ENCODE results near the gene LSM14B. TPM values are rescaled to one million over a fixed set of nuclear protein-coding genes. Genes with fewer than 3 reads are reported as not detected.
A peak's percentile ranks its signal among the peaks of the same experiment; 100 is the strongest.

Gene LSM14B
- polyA plus RNA-seq, 1 experiment, result 26.2 TPM

GRCh38 chr20:62141397-62142251, 19.3 kb downstream of the LSM14B start:
- peak; percentile 50 for TF ChIP-seq CTCF (IDR thresholded peaks at IDR 0.05; ENCODE audit: low read depth, low read length)
- H3K4me3 ChIP-seq (ENCODE audit: low read depth, low read length), result peak overlapping the region; percentile 69
- CTCF ChIA-PET, result interaction anchor here (1.8 kb wide), 1 partner anchor 131 kb away, joined by 18 read pairs; no protein-coding TSS in a partner anchor
- no peaks in the 10 kb centered on the region for H3K27me3 ChIP-seq (ENCODE audit: control insufficient read depth, insufficient read depth, low read length)
- H3K9me3 ChIP-seq (ENCODE audit: control insufficient read depth, insufficient read depth, low read length), result no peaks in the 10 kb centered on the region
- POLR2A ChIA-PET, result interaction anchor here (1.4 to 1.9 kb wide), 2 partner anchors 20 to 131 kb away, joined by 4 to 8 read pairs; partner anchors contain the start of gene LSM14B
- no peak for DNase-seq (ENCODE audit: low read depth, low spot score)
- H3K27ac ChIP-seq (ENCODE audit: low read depth, low read length), result no peak overlapping the region

GRCh38 chr20:62142252-62143080, 20.2 kb downstream of the LSM14B start:
- no peaks in the 10 kb centered on the region; the same call in 1 of the 2 replicates for H3K9me3 ChIP-seq (ENCODE audit: control insufficient read depth, insufficient read depth, low read length)
- H3K27ac ChIP-seq (ENCODE audit: low read depth, low read length), result no peak overlapping the region
- TF ChIP-seq CTCF (IDR thresholded peaks at IDR 0.05; ENCODE audit: low read depth, low read length), result no peak
- ChIA-PET POLR2A (interaction anchor here (0.6 to 1.9 kb wide), 3 partner anchors 21 to 132 kb away, joined by 3 to 8 read pairs (median 4); partner anchors contain the start of gene LSM14B), CTCF (interaction anchor here (1.8 kb wide), 1 partner anchor 132 kb away, joined by 18 read pairs; no protein-coding TSS in a partner anchor)
- peak overlapping the region; percentile 69 for H3K4me3 ChIP-seq (ENCODE audit: low read depth, low read length)
- no peak for DNase-seq (ENCODE audit: low read depth, low spot score)
- no peaks in the 10 kb centered on the region for H3K27me3 ChIP-seq (ENCODE audit: control insufficient read depth, insufficient read depth, low read length)

GRCh38 chr20:62143081-62143956, 21.0 kb downstream of the LSM14B start, which contains the start of the genes PSMA7 and SS18L1:
TSS of gene PSMA7 (minus strand) at chr20:62143394. CDS start at chr20:62143303, 91 bp downstream.
TSS of gene SS18L1 (plus strand) at chr20:62143769. CDS start at chr20:62143821, 52 bp downstream.
- Histone ChIP-seq H3K27me3 (ENCODE audit: control insufficient read depth, insufficient read depth, low read length) (no peaks in the 10 kb centered on the region), H3K9me3 (ENCODE audit: control insufficient read depth, insufficient read depth, low read length) (no peaks in the 10 kb centered on the region; the same call in 1 of the 2 replicates), H3K27ac (ENCODE audit: low read depth, low read length) (peak within 1 kb of the TSS; percentile 31), H3K4me3 (ENCODE audit: low read depth, low read length) (peak within 1 kb of the TSS; percentile 73)
- DNase-seq (ENCODE audit: low read depth, low spot score), result no peak
- ChIA-PET CTCF (no interaction called here), POLR2A (interaction anchor here (0.6 to 1.9 kb wide), 3 partner anchors 22 to 77 kb away, joined by 3 to 8 read pairs (median 4); partner anchors contain the start of genes LSM14B and TAF4)
- no peak for TF ChIP-seq CTCF (IDR thresholded peaks at IDR 0.05; ENCODE audit: low read depth, low read length)

GRCh38 chr20:62143957-62144825, 21.9 kb downstream of the LSM14B start:
- H3K27me3 ChIP-seq (ENCODE audit: control insufficient read depth, insufficient read depth, low read length), result no peaks in the 10 kb centered on the region
- no peak for DNase-seq (ENCODE audit: low read depth, low spot score)
- no peak for TF ChIP-seq CTCF (IDR thresholded peaks at IDR 0.05; ENCODE audit: low read depth, low read length)
- no peak overlapping the region for H3K27ac ChIP-seq (ENCODE audit: low read depth, low read length)
- H3K4me3 ChIP-seq (ENCODE audit: low read depth, low read length), result peak overlapping the region; percentile 73
- H3K9me3 ChIP-seq (ENCODE audit: control insufficient read depth, insufficient read depth, low read length), result no peaks in the 10 kb centered on the region; the same call in 1 of the 2 replicates
- POLR2A ChIA-PET, result interaction anchor here (0.6 to 0.8 kb wide), 2 partner anchors 23 to 78 kb away, joined by 3 to 4 read pairs; partner anchors contain the start of gene TAF4
- CTCF ChIA-PET, result interaction anchor here (2.6 kb wide), 1 partner anchor 133 kb away, joined by 9 read pairs; no protein-coding TSS in a partner anchor
